Activated naive CD4-positive, alpha-beta T cell treated with Interleukin-2 at 50 U/mL for 16 hours (primary cell): ENCODE measurements around the gene MTIF2.
"Not testable (repeated sequence)": the region's sequence is repeated elsewhere in the genome, so short reads cannot be mapped to it uniquely, and the experiment has no call there.

Experiments
- DNase-seq: peaks from one replicate; pipeline ENCODE4 v3.0.0-alpha.2; 2020

MTIF2 gene

GRCh38 chr2:55241582-55241981, 27.4 kb downstream of the MTIF2 start:
- DNase-seq, result not testable (repeated sequence)

- DNase-seq, result no peak
Observed at GRCh38 chr2:55239656-55240222, 29.3 kb downstream of the MTIF2 start.

GRCh38 chr2:55236992-55237543, 32.0 kb downstream of the MTIF2 start:
- no peak for DNase-seq

- DNase-seq, result no peak
Observed at GRCh38 chr2:55235724-55236538, 33.1 kb downstream of the MTIF2 start.

- no peak for DNase-seq
Observed at GRCh38 chr2:55233658-55233940, 35.4 kb downstream of the MTIF2 start.

DNA sequence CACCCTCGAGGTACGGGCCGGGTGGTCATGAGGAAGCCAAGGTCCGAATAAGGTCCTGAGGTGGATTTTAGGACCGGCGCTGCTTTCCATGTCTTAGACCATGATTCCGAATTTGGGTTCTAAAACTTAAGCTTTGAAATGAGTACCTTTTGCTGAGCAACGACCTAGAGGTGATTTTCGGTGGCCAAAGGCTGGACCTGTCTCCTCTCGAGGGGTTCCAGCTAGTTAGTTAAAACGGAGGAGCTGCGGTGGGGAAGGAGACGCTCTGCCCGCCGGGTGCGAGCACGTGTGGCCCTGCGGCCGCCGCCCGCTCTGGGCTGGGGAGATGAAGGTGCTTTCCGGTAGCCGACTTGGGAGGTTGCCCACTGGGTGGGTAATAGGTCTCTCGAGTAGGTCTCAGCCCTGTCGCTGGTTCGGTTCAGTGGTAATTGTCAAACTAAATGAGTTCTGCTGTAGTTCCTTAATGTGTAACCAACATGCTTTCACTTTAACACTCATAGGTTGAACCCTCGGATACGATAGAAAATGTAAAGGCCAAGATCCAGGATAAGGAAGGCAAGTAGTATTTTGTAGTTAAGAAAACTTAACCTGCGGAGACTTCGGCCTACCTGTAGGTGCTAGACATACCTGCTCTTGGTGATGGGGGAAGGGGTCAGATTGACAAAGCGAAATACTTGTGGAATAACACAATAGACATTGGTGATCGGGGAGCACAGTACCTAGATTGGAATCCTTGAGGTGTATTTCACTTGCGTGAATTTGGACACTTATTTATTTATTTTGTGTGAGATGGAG, 36.0 kb downstream of the MTIF2 start:
- DNase-seq, result peak; percentile 64

DNA sequence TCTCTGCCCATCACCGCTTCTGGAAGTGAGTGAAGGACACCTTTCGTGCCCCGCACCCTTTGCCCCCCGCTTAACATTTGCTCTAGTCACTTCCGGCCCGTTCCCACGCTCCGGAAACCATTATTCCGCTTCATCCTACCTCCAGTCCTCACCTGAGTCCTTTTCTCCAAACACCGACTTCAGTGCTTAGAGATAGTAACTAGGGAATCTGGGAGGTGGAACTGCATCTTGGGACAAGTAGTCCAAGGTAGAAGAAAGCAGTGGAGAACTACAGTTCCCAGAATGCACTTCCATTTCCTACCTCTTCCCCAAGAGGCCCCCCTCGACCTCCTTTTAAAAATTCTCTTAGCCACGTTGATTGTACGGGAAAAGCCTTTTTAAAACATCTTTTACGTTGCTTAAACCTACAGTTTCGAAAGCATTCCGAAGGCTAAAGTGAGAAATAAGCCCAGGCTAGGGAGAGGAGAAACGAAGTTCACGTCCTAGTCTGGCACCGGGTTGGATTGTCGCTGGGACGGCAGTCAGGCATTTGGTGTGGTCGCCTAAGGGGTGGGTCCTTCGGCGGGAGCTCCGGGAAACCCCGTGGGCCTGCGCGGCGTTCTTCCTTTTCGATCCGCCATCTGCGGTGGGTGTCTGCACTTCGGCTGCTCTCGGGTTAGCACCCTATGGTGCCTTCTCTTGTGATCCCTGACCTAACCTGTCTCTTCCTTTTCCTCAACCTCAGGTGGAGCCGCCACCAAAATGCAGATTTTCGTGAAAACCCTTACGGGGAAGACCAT, 36.8 kb downstream of the MTIF2 start, which contains the start of the genes CLHC1 and RPS27A:
Gene CLHC1, minus strand, starts transcription at position 210 of the 779 bp plus-strand sequence. CDS start 9,882 bp downstream, outside the sequence.
Gene RPS27A, plus strand, starts transcription at position 605 of the 779 bp plus-strand sequence. Its CDS starts 137 bp downstream, at position 742.
- DNase-seq, result peak; percentile 96

DNA sequence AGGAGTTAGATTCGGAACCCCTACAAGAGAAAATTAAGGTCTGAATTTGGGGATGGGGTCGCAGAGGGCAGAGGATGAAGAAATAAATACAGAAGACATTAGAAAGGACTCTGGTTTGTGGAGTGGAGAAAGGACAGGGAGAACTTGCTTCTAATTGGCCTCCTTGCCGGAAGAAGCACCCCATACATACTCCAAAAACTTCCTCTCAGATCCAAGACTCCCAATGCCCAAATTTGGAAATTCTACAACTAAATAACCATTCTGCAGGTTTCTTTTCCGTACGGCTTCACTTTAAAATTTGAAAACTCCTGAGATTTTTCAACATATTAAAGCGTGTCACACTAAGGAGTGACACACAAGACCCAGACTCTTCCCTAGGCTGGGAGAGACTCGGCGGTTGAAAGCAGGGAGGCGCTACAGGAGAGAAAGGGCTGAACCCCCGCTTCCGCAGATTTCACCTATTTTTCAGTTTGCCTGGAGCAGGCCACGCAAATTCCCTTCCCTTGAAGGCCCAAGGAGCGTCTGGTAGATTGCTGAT, 37.4 kb downstream of the MTIF2 start:
- no peak for DNase-seq

- DNase-seq, result no peak
Observed at GRCh38 chr2:55230551-55230950, 38.5 kb downstream of the MTIF2 start.

DNA sequence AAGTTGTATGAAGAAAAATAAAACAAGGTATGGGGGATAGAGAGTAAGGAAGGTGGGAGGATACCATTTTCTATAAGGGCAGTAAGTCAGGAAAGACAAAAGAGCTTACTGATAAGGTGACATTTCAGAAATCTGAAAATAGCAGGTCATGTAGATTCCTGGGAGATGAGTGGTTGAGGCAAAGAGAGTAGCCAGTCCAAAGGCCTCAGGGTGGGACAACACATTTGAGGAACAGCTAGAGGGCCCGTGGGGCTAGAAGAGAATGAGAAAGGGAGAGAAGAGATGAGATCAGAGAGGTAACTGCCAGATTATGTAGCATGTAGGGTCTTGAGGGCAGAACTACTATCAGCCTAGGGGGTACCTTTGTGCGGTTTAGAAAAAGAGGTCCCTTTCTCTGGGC, 39.8 kb downstream of the MTIF2 start:
- DNase-seq, result no peak

GRCh38 chr2:55228226-55228563, 40.8 kb downstream of the MTIF2 start:
- no peak for DNase-seq

GRCh38 chr2:55227437-55228225, 41.4 kb downstream of the MTIF2 start:
- not testable (repeated sequence) for DNase-seq

DNA sequence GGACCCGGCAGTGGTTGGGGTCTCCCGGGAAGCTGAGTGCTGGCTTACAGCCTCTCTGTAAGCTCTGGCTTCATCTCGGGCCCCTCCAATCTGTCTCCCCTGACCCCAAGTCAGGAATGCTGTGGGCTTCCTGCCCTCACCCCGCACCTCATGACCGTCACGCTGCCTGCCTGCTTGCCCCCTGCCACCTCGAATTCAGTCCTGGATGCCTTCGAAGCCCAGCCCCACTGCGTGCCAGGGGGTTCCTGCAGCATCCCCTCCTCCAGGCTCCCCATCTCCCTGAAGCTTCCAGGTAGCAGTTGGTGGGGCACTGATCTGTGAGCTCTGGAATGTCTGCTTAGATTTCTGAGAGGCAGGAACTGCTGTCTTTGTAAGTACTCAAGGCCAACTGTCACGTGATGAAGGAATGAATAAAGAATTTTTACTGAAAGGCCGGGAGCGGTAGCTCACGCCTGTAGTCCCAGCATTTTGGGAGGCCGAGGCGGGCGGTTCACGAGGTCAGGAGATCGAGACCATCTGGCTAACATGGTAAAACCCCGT, 43.5 kb downstream of the MTIF2 start:
- no peak for DNase-seq

DNA sequence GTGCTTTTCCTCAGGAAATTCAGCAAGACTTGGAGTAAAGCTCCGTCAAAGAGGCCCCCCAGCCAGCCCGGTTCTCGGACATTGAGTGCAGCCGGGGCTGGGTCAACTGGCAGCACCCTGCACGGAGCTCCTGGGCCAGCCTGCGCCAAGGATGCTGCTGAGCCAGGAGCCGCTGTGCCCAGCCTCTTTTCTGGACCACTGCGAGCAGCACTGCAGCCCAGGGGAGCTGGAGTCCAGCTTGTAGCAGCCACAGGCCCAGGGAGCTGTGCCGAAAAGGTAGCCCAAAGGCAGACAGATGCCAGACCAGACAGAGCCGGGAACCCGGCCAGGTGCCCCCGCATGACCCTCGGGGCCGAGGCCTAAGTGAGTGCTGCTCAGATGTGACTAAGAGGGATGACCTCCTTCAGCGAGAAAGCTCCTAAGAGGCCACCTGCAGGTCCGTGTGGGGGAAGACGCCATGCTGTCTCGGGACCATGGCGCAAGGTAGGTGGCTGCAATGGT, 44.2 kb downstream of the MTIF2 start:
- no peak for DNase-seq

- no peak for DNase-seq
Observed at GRCh38 chr2:55223958-55224760, 44.9 kb downstream of the MTIF2 start.

GRCh38 chr2:55213822-55214221, 55.2 kb downstream of the MTIF2 start:
- DNase-seq, result no peak

GRCh38 chr2:55204950-55205349, 64.1 kb downstream of the MTIF2 start:
- DNase-seq, result no peak

- DNase-seq, result no peak
Observed at GRCh38 chr2:55204536-55204935, 64.5 kb downstream of the MTIF2 start.

DNA sequence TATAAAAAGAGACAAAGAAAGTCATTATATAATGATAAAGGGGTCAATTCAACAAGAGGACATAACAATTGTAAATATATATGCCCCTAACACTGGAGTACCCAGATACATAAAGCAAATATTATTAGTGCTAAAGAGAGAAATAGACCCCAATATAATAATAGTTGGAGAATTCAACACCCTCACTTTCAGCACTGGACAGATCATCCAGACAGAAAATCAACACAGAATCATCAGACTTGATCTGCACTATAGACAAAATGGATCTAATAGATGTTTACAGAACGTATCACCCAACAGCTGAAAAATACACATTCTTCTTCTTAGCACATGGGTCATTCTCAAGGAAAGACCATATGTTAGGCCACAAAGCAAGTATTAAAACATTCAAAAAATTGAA, 68.6 kb downstream of the MTIF2 start:
- DNase-seq, result no peak

GRCh38 chr2:55196526-55196925, 72.5 kb downstream of the MTIF2 start:
- DNase-seq, result no peak
